ENCODE data around the gene CERKL. TPM values are rescaled to one million over a fixed set of nuclear protein-coding genes. Genes with fewer than 3 reads are reported as not detected.

Gene CERKL
- total RNA-seq, 1 donor from 2014 or later: not detected

DNA sequence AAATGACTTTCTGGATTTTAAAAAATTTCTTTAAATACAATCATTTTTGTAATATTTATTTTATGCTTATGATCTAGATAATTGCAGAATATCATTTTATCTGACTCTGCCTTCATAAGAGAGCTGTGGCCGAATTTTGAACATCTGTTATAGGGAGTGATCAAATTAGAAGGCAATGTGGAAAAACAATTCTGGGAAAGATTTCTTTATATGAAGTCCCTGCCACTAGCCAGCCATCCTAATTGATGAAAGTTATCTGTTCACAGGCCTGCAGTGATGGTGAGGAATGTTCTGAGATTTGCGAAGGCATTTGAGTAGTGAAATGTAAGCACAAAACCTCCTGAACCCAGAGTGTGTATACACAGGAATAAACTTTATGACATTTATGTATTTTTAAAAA is 120.2 kb downstream of the CERKL start:
- Mint-ChIP-seq H3K4me1 (ENCODE audit: unreplicated experiment) (no peaks in the 10 kb centered on the region), H3K27me3 (ENCODE audit: unreplicated experiment) (no peaks in the 10 kb centered on the region), H3K9me3 (ENCODE audit: unreplicated experiment) (no peaks in the 10 kb centered on the region), H3K27ac (ENCODE audit: unreplicated experiment) (no peak overlapping the region), H3K36me3 (ENCODE audit: unreplicated experiment) (no peaks in the 10 kb centered on the region), H3K4me3 (ENCODE audit: unreplicated experiment) (no peak overlapping the region)
- TF ChIP-seq, protein P1, sequence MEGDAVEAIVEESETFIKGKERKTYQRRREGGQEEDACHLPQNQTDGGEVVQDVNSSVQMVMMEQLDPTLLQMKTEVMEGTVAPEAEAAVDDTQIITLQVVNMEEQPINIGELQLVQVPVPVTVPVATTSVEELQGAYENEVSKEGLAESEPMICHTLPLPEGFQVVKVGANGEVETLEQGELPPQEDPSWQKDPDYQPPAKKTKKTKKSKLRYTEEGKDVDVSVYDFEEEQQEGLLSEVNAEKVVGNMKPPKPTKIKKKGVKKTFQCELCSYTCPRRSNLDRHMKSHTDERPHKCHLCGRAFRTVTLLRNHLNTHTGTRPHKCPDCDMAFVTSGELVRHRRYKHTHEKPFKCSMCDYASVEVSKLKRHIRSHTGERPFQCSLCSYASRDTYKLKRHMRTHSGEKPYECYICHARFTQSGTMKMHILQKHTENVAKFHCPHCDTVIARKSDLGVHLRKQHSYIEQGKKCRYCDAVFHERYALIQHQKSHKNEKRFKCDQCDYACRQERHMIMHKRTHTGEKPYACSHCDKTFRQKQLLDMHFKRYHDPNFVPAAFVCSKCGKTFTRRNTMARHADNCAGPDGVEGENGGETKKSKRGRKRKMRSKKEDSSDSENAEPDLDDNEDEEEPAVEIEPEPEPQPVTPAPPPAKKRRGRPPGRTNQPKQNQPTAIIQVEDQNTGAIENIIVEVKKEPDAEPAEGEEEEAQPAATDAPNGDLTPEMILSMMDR (IDR thresholded peaks at IDR 0.05): no peak
- no peak for DNase-seq (ENCODE audit: extremely low spot score, unreplicated experiment)

DNA sequence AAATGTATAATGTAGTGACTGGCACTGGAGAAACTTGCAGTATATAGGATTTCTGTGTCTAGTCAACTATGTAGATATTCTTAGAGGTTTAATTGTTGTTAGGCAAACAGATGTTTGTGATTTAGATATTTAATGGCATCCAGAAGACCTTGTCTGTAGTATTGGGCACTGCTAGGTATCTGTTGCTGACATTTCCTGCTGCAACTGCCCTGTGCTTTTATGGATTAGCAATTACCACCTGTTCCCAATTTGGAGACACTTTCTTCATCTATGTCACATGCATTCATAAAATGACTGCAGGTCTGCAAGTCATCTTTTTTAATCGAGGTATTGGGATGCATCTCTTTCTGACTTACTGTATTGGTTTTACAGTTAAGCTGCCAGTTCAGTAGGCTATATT is 128.5 kb downstream of the CERKL start:
- H3K36me3 Mint-ChIP-seq (ENCODE audit: unreplicated experiment): no peaks in the 10 kb centered on the region
- H3K27ac Mint-ChIP-seq (ENCODE audit: unreplicated experiment): no peak overlapping the region
- no peaks in the 10 kb centered on the region for H3K9me3 Mint-ChIP-seq (ENCODE audit: unreplicated experiment)
- DNase-seq (ENCODE audit: extremely low spot score, unreplicated experiment): no peak
- TF ChIP-seq, protein P1 (IDR thresholded peaks at IDR 0.05): no peak
- H3K27me3 Mint-ChIP-seq (ENCODE audit: unreplicated experiment): no peaks in the 10 kb centered on the region
- no peaks in the 10 kb centered on the region for H3K4me1 Mint-ChIP-seq (ENCODE audit: unreplicated experiment)
- H3K4me3 Mint-ChIP-seq (ENCODE audit: unreplicated experiment): no peak overlapping the region

DNA sequence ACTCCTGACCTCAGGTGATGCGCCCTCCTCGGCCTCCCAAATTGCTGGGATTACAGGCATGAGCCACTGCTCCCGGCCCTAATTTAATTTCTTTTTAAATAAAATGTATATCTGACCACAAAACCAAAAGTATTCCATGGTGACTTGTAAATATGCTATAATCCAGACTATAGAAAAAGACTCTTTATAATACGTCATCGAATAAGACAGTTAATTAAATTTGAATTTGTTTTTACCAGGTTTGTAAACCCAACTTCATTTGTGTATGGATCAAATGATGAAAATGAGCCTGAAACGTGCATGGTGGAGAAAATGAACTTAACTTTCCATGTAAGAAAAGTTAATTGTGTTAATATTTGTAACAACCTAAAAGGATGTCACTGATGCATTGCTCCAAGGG is 129.8 kb downstream of the CERKL start:
- Mint-ChIP-seq H3K36me3 (ENCODE audit: unreplicated experiment) (peaks cover 2% of the 10 kb centered on the region), H3K27ac (ENCODE audit: unreplicated experiment) (no peak overlapping the region), H3K4me3 (ENCODE audit: unreplicated experiment) (no peak overlapping the region), H3K27me3 (ENCODE audit: unreplicated experiment) (no peaks in the 10 kb centered on the region), H3K9me3 (ENCODE audit: unreplicated experiment) (no peaks in the 10 kb centered on the region), H3K4me1 (ENCODE audit: unreplicated experiment) (no peaks in the 10 kb centered on the region)
- TF ChIP-seq, protein P1 (IDR thresholded peaks at IDR 0.05): no peak
- DNase-seq (ENCODE audit: extremely low spot score, unreplicated experiment): no peak

DNA sequence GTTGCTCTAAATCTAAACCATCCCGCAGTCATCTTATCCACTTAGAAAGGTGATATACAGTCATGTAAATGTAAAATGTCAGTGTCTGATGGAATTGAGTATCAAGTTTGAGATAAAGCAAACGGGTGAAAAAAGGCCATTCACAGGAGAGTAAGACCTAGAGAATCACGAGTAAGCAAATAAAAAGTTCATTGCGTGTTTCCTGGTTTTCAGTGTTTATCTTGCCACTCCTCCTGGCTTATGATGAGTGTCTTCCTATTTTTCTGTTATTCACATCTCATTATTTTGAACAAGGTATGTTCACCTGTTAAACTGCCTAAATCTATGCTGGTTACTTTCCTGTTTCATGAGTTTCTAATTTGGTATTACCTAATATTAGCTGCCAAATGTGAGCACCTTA is 130.9 kb downstream of the CERKL start:
- no peaks in the 10 kb centered on the region for H3K9me3 Mint-ChIP-seq (ENCODE audit: unreplicated experiment)
- TF ChIP-seq, protein P1 (IDR thresholded peaks at IDR 0.05): no peak
- no peak overlapping the region for H3K27ac Mint-ChIP-seq (ENCODE audit: unreplicated experiment)
- H3K4me3 Mint-ChIP-seq (ENCODE audit: unreplicated experiment): no peak overlapping the region
- no peaks in the 10 kb centered on the region for H3K4me1 Mint-ChIP-seq (ENCODE audit: unreplicated experiment)
- DNase-seq (ENCODE audit: extremely low spot score, unreplicated experiment): no peak
- peaks cover 2% of the 10 kb centered on the region for H3K36me3 Mint-ChIP-seq (ENCODE audit: unreplicated experiment)
- H3K27me3 Mint-ChIP-seq (ENCODE audit: unreplicated experiment): no peaks in the 10 kb centered on the region

DNA sequence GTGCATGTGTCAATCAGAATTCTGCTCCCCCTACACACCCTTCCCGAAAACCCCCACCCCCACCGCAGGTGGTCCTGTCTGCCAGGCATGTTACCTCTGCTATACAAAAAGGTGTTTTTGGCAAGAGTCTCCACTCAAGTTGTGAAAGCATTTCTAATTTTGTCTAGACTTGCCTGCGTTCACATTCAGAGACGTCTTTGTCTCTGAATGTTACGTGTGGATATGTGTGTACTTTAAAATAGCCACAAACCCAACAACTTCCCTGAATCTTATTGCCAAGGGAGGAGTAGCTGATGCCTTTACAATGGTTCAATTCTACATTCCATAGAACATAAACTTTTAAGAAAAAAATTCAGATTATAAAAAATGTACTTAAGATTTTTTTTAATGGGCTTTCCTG is 133.1 kb downstream of the CERKL start:
- TF ChIP-seq, protein P1 (IDR thresholded peaks at IDR 0.05): no peak
- H3K36me3 Mint-ChIP-seq (ENCODE audit: unreplicated experiment): peaks cover 2% of the 10 kb centered on the region
- DNase-seq (ENCODE audit: extremely low spot score, unreplicated experiment): no peak
- H3K4me1 Mint-ChIP-seq (ENCODE audit: unreplicated experiment): no peaks in the 10 kb centered on the region
- no peak overlapping the region for H3K4me3 Mint-ChIP-seq (ENCODE audit: unreplicated experiment)
- no peak overlapping the region for H3K27ac Mint-ChIP-seq (ENCODE audit: unreplicated experiment)
- H3K9me3 Mint-ChIP-seq (ENCODE audit: unreplicated experiment): no peaks in the 10 kb centered on the region
- no peaks in the 10 kb centered on the region for H3K27me3 Mint-ChIP-seq (ENCODE audit: unreplicated experiment)

Data from osteocyte (in vitro differentiated cells).